H1 (cell line): ENCODE data around the gene KLF13. TPM values are rescaled to one million over a fixed set of nuclear protein-coding genes. Genes with fewer than 3 reads are reported as not detected.

Source experiments
- CHD2 ChIP-seq: IDR thresholded peaks from 2 replicates; pipeline ENCODE4 v1.6.1; 2012; ENCODE audit warnings: low read length, improper control_type of control experiment
- KDM4A ChIP-seq: IDR thresholded peaks from one replicate; pipeline ENCODE4 v1.7.1; 2012; ENCODE audit warnings: low read depth, mild to moderate bottlenecking, moderate library complexity, low read length, inconsistent platforms; ENCODE audit not compliant: severe bottlenecking
- NANOG ChIP-seq: IDR thresholded peaks from 2 replicates; pipeline ENCODE4 v1.6.1; 2011; ENCODE audit warnings: low read length, low read depth, mild to moderate bottlenecking, inconsistent platforms; ENCODE audit not compliant: insufficient read depth, poor library complexity, severe bottlenecking
- POLR2AphosphoS5 ChIP-seq: IDR thresholded peaks from 2 replicates; pipeline ENCODE4 v1.6.1; 2011; ENCODE audit warnings: low read depth, low read length
- SP1 ChIP-seq: IDR thresholded peaks from 2 replicates; pipeline ENCODE4 v1.6.1; 2011; ENCODE audit warnings: low read depth, low read length
- SUZ12 ChIP-seq: fragments of 200-600 bp; sonication (generic); IDR thresholded peaks from 2 replicates; pipeline ENCODE4 v1.6.1; 2012; ENCODE audit warnings: mild to moderate bottlenecking, inconsistent platforms, low read length, moderate library complexity, mixed read lengths
- polyA plus RNA-seq, 7 experiments: library from polyadenylated mRNA; depleted of rRNA in 3 of 7; stranded (reverse) in 5 of 7; unstranded in 2 of 7; fragments of >200 nt in 5 of 7; fragments of 200-250 nt in 2 of 7; gene quantifications; 1 replicate in 5 of 7; 2 replicates in 1 of 7; 4 replicates in 1 of 7; pipeline versions ENCODE4 v1.2.1 to v1.2.3, GENCODE V29; 2011 to 2013; ENCODE audit warnings: missing spikeins in 2 of 7, mixed read lengths in 2 of 7
- total RNA-seq: library from RNA; stranded (reverse); fragmentation: NEBNext Ultra II Directional; extraction: Animal tissue kit (Norgen Biotek cat#: 25700); gene quantifications from 2 replicates; pipeline ENCODE4 v1.2.1, GENCODE V29; 2021
- TF ChIP-seq, protein P1 (sequence below), 3 experiments: IDR thresholded peaks; 1 replicate in 2 of 3; 2 replicates in 1 of 3; pipeline versions ENCODE4 v1.5.1 to v1.6.1; 2011; ENCODE audit warnings: low read length in 3 of 3, mild to moderate bottlenecking in 3 of 3, inconsistent platforms in 2 of 3, low read depth in 1 of 3, moderate library complexity in 1 of 3; ENCODE audit not compliant: insufficient read depth in 1 of 3; ENCODE audit errors: control extremely low read depth in 1 of 3

The KLF13 gene
- total and polyA plus RNA-seq, 2 of the 8 experiments (the other 6 are each of a cell fraction or from before 2014, with no cell fraction given): 18.3 to 33.4 TPM

GRCh38 chr15:31373096-31373865 is 46.6 kb downstream of the KLF13 start (continued):
- TF ChIP-seq KDM4A (no peak), SP1 (no peak), POLR2AphosphoS5 (no peak), CHD2 (no peak), SUZ12 (no peak), NANOG (no peak)
- TF ChIP-seq, protein P1, sequence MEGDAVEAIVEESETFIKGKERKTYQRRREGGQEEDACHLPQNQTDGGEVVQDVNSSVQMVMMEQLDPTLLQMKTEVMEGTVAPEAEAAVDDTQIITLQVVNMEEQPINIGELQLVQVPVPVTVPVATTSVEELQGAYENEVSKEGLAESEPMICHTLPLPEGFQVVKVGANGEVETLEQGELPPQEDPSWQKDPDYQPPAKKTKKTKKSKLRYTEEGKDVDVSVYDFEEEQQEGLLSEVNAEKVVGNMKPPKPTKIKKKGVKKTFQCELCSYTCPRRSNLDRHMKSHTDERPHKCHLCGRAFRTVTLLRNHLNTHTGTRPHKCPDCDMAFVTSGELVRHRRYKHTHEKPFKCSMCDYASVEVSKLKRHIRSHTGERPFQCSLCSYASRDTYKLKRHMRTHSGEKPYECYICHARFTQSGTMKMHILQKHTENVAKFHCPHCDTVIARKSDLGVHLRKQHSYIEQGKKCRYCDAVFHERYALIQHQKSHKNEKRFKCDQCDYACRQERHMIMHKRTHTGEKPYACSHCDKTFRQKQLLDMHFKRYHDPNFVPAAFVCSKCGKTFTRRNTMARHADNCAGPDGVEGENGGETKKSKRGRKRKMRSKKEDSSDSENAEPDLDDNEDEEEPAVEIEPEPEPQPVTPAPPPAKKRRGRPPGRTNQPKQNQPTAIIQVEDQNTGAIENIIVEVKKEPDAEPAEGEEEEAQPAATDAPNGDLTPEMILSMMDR (IDR thresholded peaks at IDR 0.05; ENCODE audit: control extremely low read depth in 1 of 3, insufficient read depth in 1 of 3, low read depth in 1 of 3, low read length in 3 of 3): no peak
- TF ChIP-seq, all 59 proteins: peak for 0
